ENCODE results near the gene USP32.

The USP32 gene

DNA sequence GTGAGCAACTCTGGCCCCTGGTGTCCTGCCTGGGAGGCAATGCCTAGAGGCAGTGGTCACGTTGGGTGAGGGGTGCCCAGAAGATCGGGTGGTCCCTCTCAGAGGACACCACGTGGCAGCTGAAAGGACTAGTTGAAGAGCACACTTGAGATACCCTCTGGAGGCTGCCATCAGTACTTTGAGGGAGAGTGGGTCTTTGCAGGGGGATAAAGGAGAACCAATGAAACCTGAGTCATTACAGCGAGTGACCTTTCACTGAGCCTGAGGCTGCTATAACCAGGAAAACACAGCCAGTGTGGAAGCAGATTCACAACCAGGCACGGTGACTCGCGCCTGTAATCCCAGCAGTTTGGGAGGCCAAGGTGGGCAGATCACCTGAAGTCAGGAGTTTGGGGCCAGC lies 223.3 kb downstream of the USP32 start:
- DNase-seq = no peak

DNA sequence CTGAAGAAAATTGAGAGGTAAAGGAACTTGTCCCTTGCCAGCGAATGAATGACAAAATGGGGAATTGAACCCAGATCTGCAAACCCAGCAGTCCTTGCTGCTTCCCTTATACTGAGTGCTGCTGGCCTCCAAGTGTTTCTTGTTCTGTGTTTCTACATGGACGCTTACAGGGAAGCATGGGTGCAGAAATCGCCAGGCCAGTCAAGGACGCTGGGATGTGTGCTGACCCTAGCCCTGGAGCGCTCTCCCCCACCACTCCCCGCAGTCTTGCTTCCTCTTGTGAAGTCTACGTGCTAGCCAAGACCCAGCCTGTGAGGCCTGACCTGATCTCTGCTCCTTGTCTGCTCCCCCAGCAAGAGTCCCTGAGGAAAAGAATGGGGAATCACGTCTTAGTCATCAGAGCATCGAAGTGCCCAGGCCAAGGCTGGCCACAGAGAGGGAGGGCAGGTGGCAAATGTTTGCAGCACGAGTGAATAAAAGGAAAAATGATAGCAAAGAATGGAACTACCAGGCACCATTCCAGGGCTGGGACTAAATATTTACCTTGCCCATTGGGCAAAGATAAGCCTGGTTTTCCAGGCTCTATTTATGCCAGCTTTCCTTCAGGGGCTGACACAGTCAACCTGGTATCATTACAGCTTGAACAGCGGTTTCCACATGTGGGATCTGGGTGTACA lies 224.7 kb downstream of the USP32 start:
- DNase-seq = no peak

DNA sequence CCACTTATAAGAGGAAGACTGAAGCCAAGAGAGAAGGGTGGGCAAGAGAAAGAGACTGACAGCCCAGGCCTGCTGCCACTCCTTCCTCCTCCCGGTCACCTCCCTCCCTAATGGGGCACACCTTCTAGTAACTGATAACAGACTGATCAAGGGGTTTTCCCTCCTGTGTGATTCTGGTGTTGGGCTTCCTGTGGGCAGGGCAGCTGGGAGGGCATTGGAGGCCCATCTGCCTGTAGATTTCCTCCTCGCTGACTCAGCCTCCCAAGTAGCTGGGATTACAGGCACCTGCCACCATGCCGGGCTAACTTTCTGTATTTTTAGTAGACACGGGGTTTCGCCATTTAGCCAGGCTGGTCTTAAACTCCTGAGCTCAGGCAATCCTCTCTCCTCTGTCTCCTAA lies 226.0 kb downstream of the USP32 start:
- no peak for DNase-seq

GRCh38 chr17:60165223-60165622 lies 226.7 kb downstream of the USP32 start:
- no peak for DNase-seq

DNA sequence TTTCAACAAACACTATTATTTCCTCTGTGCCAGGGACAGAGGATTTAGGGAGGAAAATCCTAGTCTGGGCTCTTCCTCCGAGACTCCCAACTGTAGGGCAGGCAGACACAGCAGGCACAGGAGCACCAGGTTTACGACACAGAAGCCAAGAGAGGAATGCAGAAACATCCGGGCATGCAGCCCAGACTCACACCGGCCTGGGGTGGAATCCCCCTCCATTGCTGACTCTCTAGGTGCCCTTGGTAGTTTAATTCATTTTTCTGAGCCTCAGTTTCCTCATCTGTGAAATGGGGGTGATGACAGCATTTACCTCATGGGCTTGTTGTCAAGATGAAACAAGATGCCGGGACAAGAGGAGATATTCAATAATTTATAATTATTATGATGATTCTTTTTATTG lies 227.2 kb downstream of the USP32 start:
- no peak for DNase-seq

- no peak for DNase-seq
Measured at GRCh38 chr17:60164164-60164563, 227.8 kb downstream of the USP32 start.

DNA sequence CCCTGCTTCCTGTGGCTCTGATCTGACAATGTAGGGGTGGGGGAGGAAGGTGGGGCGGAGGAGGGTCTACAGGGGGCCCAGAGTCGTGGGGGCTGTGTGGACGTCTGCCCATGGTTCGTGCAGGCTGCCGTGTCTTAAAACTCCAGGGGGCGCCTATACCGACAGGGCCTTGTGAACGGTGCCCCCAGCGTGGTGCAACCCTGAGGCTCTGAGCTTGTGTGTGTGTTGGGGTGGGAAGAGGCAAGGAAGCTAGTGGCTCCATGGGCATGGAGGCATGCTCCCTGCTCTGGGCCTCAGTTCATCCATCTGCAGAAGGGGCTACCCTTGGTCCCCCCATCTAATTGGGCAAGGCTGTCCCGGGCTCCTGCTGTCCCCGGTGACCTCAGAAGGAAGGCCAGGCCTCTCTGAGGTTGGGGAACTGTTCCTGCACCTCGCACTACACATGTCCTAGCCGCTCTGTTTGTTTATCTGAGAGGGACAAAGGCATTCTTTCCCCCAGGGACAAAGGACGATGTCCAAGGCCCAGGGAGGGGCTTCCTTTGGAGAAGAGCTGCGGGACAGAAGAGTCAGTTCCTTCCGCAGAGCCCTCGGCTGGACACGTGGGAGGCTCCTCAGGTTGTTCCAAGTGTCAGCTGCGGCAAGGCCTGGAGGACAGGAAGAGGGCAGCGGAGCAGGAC lies 228.7 kb downstream of the USP32 start:
- DNase-seq = no peak

DNA sequence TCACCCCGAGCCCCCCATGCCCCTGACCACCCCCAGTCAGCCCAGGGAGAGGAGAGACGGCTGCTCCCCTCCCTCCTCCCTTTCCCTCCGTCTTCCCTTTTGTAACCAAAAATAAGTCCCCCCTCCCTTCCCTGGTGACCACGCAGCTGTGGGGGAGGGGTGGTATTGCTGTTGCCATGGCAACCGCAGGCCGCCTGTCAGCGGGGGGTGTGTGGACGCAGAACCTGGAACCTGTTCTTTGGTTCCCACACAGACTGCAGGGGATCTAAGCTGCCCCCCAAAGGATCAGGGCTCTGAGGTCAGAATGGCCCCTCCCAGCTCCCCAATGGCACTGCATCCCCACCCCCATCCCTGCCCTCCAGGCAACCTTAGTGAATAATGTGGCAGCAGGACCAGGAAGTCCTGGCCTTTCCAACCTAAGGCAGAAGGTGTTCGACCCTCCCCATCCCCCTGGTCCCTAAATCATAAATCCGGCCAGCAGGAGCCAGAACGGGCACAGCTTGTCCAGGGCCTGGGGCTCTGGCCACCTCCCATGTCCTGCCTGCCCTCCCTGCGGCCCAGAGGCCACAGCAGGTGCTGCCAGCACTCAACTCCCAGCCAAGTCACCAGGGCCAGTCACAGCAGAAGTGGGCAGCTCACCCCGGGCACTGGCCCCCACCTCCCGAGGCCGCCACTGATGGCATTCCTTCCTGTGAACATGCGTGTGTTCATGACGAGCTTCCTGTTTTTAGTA lies 230.2 kb downstream of the USP32 start:
- no peak for DNase-seq

GRCh38 chr17:60160829-60161501 lies 231.0 kb downstream of the USP32 start:
- DNase-seq = no peak

DNA sequence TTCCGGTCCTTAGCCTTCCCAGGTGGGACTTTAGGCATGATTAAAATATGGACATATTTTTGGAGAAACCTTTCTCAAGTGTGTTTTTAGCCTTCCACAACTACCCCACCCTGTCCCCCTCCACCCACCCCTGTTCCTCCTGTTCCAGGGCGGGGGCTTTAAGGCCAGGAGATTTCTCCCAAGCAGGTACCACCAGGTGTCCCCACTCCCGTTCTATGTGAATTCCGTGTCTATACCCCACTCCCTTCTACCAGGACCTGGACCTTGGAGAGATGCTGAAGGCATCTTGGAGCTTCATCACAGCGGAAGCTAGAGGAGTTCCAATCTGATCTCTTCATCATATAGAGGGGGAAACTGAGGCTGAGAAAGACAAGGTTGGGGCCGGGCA lies 232.5 kb downstream of the USP32 start:
- DNase-seq = no peak

- DNase-seq = no peak
Measured at GRCh38 chr17:60158751-60159478, 233.0 kb downstream of the USP32 start.

GRCh38 chr17:60157487-60158040 lies 234.4 kb downstream of the USP32 start:
- DNase-seq = no peak

DNA sequence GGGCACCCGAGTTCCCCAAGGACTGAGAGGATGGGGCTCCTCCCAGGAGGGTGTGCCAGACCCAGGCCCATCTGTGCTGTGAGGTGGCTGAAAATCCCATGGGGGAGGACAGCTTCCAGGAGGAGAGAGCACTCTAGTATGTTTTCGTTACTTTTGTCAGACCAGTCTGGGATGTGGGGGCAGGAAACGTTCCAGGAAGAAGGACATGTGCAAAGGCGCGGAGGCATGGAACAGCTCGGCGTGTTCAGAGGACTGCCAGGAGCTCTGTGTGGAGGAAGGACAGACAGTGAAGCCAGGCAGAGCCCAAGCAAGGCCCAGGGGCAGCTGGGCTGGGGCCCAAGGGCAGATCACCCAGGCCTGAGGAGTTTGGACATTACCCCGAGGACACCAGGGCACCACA lies 235.2 kb downstream of the USP32 start:
- DNase-seq = no peak

DNA sequence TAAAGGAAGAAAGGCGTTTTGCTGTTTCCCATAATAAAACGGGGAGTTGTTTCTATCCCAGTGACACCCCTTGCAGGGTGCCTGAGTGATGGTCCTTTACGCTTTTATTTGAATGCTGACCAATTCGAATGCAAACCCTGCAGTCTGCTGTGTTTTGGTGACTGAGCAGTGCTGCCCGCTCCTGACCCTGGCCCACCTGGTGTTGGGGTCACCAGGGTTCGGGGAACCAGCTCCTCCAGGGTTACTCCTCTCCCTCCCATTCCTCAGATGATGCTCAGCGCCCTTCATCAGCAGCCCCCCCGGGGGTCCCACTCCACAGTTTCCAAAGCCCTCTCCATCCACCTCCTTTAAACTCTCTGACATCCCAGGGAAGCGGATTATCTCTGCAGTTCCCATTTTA lies 236.1 kb downstream of the USP32 start:
- DNase-seq = no peak

DNA sequence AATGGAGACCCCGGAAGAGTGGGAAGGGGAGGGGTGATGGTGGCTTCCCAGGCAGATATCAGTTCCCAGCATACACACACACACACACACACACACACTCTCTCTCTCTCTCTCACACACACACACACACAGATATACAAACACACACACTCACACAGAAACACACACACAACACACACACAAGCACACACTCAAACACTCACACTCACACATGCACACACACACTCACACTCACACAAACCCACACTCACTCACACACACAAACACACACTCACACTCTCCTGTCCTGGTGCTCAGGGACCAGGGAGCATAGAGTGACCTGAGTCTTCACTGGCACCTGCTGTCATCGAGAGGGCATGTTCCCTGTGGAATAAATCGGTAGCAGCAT lies 236.5 kb downstream of the USP32 start:
- no peak for DNase-seq

DNA sequence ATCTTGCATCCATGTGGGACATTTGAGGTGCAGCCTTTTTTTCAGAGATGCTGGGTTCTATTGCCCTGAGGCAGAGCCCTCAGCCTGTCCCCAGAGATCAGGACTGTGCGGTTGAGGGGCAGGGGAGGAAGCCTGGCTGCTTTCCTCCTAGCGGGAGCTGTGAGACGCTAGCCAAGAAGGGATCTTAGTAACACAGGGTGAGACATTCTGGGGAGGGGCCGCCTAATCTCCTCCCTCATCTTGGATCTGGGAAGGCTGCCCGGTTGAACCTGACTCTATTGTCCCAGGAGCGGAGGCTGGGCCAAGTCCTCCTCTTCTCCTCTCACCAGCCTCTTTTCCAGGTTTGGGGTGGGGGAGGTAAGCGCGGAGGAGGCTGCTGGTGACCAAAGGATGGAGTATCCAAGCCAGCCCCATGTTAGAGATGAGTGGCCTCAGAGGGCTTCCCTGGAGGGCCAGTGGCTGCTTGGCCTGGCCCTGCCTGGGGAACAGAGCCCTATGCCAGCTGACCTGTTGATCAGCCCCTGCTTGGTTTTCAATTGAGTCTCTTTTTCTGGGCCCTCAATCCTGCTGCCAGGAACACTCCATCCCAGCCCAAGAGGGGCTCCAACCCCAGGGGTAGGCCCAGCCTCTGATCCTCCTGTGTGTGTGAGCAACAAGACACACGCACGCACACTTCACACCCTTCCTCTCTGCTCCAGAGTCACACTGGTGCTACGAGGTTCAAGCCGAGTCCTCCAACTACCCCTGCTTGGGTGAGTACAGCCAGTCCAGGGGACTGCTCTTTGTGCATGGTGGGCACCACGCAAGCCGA lies 237.1 kb downstream of the USP32 start:
- peak; percentile 56 for DNase-seq

- no peak for DNase-seq
Measured at GRCh38 chr17:60153606-60154390, 238.1 kb downstream of the USP32 start.

GRCh38 chr17:60151355-60151754 lies 240.6 kb downstream of the USP32 start:
- DNase-seq = no peak

DNA sequence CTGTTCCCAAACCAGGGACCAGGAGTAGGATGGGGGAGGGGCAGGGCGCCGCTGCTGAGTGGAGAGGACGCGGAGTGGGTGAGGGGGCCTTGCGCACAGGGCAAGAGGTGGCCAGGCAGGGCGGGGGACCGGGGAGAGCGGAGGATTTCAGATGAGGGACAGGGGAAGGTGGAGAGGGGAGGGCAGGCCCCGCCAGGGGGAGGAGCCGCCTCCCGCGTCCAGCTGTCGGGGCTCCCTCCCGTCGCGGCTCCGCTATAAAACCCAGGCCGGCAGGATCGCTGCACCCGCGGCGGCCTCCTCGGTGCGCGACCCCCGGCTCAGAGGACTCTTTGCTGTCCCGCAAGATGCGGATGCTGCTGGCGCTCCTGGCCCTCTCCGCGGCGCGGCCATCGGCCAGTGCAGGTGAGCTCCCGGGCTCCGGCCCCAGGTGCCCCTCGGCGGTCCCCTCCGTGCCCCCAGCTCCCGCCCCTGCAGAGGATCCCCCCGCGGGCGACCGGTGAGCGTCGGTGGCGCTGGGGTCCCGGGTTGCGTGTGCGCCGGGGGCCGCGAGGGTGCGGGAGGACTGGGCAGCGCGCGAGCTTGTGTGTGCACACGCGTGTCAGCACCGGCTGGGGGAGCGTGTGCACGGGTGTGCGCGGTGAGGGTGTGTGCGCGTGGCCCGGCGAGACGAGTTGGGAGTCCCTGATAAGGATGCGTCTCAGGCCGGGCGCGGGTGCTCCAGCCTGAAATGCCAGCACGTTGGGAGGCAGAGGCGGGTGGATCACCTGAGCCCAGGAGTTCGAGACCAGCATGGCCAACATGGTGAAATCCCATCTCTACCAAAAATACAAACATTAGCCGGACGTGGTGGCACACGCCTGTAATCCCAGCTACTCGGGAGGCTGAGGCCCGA lies 242.0 kb downstream of the USP32 start, which contains the start of gene CA4:
Gene CA4 (plus strand): TSS at position 283 of the 892 bp plus-strand sequence. CDS start 62 bp downstream, at position 345.
- no peak for DNase-seq

DNA sequence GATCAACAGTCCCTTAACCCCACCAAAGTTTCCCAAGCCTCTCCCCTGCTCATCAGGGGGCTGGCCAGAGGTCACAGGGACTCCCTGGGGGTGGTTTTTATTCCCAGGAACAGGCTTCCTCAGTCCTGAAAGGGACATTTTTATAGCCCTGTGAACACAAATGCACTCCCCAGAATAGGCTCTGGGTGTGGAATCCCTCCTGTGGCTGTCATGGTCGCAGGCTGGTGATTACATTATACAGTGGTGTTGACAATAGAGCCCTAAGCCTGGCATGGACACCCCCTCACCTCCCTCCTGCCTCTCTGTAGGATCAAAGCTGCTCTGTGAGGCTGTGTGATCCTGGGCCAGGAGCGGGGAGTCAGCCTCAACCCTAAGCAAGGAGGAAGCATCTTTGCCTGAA lies 243.6 kb downstream of the USP32 start:
- no peak for DNase-seq
